HG02642 (cell line): ENCODE results near the gene ULK1.

Experiments used
- ATAC-seq: cut with Tn5 transposase; IDR thresholded peaks from one replicate; pipeline ENCODE4 v1.9.1; 2021; ENCODE audit warnings: mild to moderate bottlenecking; ENCODE audit not compliant: unreplicated experiment, poor library complexity

The ULK1 gene

GRCh38 chr12:131917711-131918306 is 23.4 kb downstream of the ULK1 start:
- no peak for ATAC-seq

GRCh38 chr12:131918311-131919050 is 24.1 kb downstream of the ULK1 start:
- no peak for ATAC-seq

- no peak for ATAC-seq
Measured at GRCh38 chr12:131919051-131919347, 24.6 kb downstream of the ULK1 start.

- ATAC-seq = no peak
Measured at GRCh38 chr12:131919366-131920156, 25.1 kb downstream of the ULK1 start.

- ATAC-seq = no peak
Measured at GRCh38 chr12:131920157-131920508, 25.7 kb downstream of the ULK1 start.

GRCh38 chr12:131920902-131921840 is 26.7 kb downstream of the ULK1 start:
- ATAC-seq = no peak

GRCh38 chr12:131921866-131922769 is 27.7 kb downstream of the ULK1 start:
- ATAC-seq = no peak

GRCh38 chr12:131922772-131923171 is 28.4 kb downstream of the ULK1 start:
- no peak for ATAC-seq

GRCh38 chr12:131923260-131923659 is 28.8 kb downstream of the ULK1 start:
- ATAC-seq = peak; percentile 71

GRCh38 chr12:131927110-131928079 is 33.0 kb downstream of the ULK1 start:
- no peak for ATAC-seq

GRCh38 chr12:131928080-131928710 is 33.8 kb downstream of the ULK1 start:
- ATAC-seq = peak; percentile 1

- peak; percentile 70 for ATAC-seq
Measured at GRCh38 chr12:131928711-131929580, 34.5 kb downstream of the ULK1 start, which contains the start of gene PUS1. TSS of gene PUS1 (plus strand) at chr12:131929276. CDS start at chr12:131929723, 447 bp downstream.

- ATAC-seq = peak; percentile 28
Measured at GRCh38 chr12:131929581-131930456, 35.4 kb downstream of the ULK1 start.

GRCh38 chr12:131930510-131930909 is 36.1 kb downstream of the ULK1 start:
- no peak for ATAC-seq

- ATAC-seq = no peak
Measured at GRCh38 chr12:131933387-131933786, 39.0 kb downstream of the ULK1 start.

- no peak for ATAC-seq
Measured at GRCh38 chr12:131934535-131934934, 40.1 kb downstream of the ULK1 start.
